Stimulated activated CD4-positive, alpha-beta T cell treated with anti-CD3 and anti-CD28 coated beads, Interleukin-2, amount 100 ng/mL, for 24 hours (primary cell): ENCODE measurements around the gene RTKN2.

Experiments
- DNase-seq, 2 donors: peaks; one replicate each; pipeline ENCODE4 v3.0.0-alpha.2; 2020

RTKN2 gene

DNA sequence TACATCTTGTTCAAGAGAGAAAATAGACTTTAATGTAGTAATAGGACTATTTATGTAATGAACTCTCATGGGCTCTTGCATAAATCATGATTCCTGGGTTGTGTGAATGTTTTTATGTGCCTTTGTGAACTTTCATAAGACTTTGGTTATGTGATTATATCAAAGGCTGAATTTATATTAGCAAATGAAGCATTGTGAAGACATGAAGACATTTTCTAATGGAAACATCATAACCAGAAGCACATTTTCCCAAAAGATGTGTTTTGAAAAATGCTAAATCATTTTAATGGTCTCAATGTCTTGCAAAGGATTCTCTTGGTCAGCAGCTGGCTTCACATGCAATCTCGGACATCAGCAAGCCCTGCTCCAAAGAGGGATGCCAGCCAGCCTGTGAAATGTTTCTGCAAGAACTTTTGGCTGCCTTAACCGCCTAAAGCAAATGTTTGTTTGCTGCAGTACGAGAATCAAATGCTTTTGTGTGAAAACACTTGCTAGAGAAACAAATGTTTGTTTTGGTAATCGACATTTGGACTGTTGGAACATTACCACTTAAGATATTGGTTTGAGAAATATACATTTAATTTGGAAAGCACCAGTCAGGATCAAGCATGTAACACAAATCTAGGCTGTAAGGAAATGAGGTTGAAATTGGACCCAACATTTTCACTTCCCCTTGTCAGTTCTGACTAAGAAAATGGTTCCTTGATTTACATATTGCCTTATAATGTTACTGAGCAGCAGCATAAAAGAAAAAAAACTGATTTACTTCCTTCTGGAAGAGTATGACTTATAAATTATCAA is 102.1 kb downstream of the RTKN2 start:
- DNase-seq = no peak

DNA sequence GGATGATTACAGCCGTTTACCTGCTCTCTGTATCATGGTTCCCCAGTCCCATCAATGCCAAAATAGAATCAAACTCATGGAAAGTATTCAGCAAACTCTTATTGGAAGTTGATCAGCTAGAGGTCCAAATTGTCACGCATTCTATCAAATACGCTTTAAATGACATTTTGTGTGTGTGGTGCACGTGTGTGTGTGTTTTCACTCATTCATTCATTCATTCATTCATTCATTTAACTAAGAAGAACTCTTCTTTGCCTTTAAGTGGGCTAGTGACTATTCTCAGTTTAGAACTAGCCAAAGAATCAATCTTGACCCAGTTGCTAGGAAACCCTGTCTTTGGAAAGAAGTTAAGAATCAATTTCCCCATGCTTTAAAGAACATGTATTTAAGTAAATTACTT is 102.8 kb downstream of the RTKN2 start:
- no peak for DNase-seq

DNA sequence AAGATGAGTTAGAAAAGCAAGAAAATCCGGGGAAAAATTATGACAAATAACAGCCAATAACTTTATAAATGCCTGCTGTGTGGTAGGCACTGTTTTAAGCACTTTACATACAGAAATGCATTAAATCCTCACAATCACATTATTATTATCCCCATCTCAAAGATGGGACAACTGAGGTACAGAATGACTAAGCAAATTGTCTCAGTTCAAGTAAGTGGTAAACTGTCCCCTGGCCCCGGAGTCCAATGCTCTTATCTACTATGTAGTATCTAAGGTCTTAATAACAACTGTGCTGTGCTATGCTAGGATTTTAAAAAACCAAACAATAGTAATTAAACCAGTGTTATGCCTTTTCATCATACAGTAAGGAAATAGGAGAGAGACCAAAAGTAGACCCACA is 105.6 kb downstream of the RTKN2 start:
- no peak for DNase-seq

DNA sequence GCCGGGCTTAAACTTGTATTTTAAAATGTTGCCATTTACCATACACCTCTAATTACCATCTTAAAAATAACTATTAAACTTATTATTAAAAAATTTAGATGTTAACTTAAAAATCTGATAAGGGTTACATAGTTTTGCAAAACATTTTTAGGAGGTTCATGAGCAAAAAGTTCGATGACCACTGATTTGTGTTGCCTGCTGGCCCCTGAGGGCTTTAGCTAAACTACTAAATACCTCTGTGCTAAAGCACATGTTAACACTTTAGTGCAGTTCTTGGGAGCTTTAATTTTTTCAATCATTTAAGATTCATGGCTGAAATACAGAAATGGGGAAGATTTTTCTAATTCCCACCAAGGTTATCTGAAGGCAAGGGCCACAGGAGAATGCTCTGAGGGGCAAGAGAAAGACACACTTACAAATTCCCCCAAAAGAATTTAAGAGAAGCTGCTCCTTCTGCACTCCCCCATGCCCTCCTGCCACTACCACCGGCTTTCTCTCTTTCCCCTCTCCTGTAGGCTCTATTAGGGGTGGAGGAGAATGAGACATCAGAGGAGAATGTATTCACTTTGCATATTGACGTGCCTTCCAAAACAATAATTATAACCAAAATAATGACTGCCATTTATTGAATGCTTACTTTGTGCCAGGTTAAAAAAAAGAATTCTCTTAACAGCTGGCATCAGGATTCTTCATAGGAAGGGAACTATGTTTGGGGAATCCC is 106.2 kb downstream of the RTKN2 start:
- no peak for DNase-seq

DNA sequence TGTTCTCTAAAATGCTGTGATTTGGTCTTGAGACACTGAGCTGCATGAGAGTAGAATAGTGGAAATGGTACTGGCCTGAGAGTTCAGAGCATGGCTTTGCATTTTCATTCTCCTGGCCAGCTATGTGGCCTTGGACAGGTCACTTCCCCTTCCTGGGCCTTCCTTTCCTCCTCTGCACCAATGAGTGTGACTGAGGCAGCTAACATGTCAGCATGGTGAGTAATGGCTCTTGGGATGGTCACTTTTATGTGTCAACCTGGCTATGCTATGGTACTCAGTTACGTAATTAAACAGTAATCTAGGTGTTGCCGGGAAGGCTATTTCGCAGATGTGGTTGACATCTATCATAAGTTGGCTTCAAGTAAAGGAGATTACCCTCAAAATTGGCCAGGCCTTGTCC is 109.3 kb downstream of the RTKN2 start:
- no peak for DNase-seq

DNA sequence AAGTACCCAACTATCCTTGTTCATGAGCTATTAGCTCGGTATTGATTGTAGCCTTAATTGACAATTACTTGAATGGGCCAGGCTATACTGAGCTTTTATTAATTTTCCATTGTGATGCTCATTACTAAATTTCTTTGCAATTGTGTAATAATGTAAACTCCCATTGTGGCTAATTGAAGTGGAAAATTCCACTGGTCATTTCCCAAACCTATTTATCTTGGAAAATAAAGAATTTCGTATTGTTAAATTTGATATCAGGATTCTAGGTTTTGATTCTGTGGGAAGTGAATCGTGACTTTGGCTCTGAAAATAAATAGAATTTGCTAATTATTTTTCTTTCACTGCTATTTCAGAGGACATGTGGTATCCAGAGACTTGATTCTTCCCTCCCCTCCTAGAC is 111.0 kb downstream of the RTKN2 start:
- no peak for DNase-seq

DNA sequence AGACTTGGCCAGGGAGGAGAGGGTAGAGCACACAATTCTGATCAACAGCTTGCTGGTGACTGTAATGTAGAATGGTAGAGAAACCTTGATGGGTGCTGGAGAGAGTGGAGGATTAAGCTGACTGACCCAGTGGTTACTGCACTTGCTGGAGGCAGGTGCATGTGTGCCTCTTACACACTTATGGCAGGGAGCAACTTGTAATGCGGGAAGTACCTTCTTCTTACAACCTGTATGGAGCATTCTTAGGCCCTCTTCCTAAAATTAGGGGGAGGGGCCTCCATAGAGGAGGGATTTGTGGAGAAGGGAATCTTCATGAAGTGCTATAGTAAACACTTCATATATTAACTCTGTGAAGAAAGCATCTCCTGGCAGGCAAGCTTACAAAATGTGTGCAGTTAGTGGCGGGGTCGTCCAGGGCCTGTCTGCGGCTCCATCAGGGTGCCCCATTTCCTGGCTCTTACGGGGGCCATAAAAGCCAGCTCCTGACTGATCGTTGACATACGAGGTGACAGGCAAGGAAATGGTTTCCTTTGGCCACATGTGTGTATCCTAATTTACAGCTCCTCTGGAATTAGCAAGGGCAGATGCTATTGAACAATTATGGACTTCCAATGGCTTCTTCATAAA is 113.5 kb downstream of the RTKN2 start:
- DNase-seq = no peak

DNA sequence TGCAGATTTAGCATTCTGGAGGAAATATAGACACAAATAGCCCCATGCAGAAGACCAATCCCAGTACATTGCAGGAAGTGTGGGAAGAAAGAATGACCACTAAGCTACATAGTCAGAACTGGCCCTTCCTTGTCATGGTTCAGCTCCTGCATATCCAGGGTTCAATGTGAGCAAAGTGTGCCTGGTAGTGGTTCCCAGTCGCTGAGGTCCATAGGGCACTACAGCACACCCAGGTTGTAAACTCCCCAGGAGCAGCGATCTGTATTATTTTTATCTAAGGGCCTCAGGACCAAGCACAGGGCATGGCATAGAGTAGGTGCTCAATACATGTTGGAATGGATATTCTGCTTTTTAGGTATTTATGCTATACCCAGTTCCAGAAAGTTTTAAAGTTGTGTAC is 114.4 kb downstream of the RTKN2 start:
- no peak for DNase-seq

DNA sequence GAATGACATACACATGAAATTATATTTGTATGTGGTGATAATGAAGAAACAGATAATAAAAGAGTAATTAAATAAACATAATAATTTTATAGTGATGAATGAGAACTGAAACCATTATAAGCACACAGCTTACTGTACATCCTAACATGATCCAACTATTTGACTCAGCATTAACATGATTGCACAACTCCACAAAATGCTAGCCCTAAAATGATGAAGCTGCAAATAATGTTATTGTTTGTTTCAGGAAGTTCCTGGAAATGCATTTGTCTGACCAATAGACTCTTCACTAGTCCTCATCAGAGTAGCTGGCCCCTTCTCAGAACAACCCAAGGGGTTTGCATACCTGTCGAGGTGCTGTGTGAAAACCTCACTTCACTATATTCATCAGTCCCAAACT is 115.5 kb downstream of the RTKN2 start:
- DNase-seq = no peak

DNA sequence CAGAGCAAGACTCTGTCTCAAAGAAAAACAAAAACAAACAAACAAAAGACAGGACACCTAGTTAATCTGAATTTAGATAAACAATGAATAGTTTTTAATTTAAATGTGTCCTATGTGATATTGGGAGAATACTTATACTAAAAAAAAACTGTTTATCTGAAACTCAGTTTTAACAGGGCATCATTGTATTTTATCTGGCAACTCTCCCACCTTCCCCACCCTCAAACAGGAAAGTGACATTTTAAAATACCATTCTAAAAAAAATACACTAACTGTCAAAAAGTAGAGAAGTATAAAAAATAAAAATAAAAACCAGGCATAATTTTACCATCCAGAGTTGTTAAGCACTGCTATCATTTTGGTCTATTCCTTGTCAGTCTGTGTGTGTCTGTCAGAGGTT is 119.0 kb downstream of the RTKN2 start:
- no peak for DNase-seq

DNA sequence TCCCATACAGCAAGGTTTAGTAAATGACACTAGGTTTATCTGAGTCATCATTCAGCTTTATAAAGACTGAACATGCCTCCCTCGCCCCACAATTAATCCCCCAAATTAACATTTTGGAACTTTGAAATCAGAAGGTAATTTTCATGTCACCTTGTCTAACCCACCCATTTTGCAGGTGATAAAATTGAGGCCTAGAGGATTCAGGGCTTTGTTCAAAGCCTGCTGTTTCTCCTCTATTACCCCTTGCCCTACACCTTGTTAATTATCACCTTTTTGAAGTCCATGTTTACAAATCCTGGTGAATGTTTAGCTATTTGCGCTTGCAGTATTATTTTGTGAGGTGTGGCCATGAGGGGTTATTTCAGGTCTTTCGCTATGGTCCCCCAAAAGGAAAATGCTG is 120.5 kb downstream of the RTKN2 start:
- DNase-seq = no peak

DNA sequence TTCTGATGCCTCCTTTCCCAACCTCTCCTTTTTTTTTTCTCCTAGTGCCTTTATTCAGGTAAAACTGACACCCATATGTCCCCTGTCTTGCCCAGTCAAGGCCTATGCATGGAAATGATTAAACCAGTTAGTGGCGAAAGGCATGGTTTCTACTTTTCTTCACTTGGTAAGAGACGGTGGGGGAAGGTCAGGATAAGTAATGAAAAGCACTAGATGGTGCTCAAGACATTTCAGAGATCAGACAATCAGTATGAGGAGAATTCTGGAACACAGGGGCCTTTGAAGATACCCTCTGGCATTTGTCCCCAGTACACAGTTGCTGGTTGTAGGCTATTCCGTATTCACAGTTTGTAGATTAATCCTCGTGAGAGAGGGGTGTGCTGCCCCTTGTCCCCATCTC is 121.2 kb downstream of the RTKN2 start:
- DNase-seq = no peak

DNA sequence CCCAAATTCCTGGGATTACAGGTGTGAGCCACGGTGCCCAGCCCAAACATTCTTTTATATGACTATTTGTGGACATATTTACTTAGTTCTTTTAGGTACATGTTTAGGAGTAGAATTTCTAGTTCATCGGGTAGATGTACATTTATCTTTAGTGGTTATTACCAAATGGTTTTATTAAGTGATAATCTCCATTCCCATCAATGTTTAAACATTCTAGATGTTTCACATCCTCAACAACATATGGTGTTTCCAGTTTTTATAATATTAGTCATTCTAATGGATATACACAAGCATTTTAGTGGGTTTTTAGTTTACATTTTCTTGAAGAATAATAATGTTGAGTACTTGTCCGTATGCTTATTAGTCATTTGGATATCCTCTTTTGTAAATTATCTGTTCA is 131.7 kb downstream of the RTKN2 start:
- no peak for DNase-seq

DNA sequence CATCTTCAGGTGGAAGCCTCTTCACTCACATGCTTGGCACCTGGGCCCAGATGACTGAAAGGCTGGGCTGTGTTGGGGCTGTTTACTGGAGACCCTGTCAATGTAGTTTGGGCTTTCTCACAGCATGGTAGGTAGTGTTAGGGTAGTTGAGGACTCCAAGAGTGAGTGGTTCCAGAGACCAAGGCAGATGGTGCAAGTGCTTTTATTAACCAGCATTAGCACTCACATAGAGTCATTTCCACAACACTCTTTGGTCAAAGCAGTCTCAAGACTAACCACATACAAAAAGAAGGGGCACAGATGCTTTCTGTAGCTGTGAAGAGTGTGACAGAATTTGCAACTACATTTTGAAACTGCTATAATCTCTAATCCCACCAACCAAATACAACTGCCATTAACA is 135.0 kb downstream of the RTKN2 start:
- no peak for DNase-seq
